Activated T-helper 9 cell treated with anti-CD3 and anti-CD28 coated beads, Interleukin-2, amount 50 U/mL, for 16 hours (primary cell): ENCODE measurements around the gene FLNC.

Source experiments
- DNase-seq: peaks from one replicate; pipeline ENCODE4 v3.0.0-alpha.2; 2020; ENCODE audit warnings: low read depth

The FLNC gene

DNA sequence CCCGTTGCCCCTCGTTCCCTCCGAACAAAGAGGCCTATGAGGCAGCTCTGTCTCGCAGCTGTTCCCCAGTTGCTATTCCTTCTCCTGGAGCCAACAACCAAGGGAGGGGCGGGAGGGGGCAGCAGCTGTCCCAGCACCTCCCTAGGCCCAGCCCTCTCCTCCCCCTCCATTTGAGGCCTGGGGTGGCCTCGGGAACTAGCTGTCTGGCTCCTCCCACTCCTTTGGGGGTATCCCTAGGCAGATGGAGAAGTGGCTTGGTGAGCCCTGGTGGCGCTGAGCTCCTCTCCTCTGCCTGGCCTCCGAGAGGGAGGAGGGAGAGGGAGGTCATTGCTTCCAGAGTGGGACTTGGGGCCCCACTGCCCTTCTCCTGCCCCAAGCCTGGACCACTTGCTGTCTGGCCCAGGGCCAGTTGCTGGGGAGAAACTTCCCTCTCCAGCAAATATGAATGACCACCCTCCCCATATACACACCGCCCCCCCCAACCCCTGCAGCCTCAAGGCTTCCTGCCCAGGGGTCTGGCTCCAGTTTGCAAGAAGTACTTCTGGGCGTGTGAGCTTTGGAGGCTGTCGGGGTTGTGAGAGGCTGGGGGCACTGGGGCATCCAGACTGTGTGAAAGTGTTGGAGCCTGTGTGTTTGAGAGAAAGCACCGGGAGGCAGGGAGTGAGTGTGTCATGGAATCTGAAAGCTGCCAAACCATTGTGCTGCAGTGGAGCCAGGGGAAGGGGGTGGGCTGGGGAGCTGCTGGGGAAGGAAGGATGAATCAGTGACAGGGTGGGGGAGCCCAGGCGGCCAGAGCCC, 3.1 kb downstream of the FLNC start:
- DNase-seq = no peak

DNA sequence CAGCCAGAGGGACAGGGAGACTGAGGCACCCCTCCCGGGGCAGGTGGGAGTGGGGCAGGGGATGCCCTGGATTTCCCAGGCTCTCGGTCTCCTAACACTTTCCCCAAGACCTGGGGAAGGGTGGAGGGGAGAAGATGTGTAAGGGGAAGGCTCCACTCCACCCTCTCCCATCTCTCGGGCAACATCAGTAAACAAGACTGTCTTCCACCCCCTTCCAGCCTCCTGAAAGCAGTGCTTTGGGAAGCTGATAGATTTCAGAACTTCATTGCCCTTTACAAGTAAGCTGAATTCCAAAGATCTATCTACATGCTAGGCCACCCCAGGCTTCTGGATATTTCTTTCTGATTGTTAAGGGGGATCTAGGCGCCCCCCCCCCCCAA, 3.7 kb downstream of the FLNC start:
- no peak for DNase-seq

DNA sequence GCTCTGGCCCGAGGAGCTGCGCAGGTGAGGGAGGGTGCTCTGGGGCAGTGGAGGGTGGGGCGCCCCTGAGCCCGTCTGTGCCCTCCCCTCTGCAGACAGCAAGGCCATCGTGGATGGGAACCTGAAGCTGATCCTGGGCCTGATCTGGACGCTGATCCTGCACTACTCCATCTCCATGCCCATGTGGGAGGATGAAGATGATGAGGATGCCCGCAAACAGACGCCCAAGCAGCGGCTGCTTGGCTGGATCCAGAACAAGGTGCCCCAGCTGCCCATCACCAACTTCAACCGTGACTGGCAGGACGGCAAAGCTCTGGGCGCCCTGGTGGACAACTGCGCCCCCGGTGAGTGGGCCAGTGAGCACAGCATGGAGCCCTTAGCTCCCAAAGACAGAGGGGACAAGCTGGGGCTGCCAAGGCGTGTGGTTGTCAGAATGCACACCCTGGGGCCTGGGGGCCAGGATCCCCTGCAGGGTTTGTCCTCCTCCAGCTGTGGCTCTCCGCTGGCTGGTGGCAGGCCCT, 5.1 kb downstream of the FLNC start:
- no peak for DNase-seq

DNA sequence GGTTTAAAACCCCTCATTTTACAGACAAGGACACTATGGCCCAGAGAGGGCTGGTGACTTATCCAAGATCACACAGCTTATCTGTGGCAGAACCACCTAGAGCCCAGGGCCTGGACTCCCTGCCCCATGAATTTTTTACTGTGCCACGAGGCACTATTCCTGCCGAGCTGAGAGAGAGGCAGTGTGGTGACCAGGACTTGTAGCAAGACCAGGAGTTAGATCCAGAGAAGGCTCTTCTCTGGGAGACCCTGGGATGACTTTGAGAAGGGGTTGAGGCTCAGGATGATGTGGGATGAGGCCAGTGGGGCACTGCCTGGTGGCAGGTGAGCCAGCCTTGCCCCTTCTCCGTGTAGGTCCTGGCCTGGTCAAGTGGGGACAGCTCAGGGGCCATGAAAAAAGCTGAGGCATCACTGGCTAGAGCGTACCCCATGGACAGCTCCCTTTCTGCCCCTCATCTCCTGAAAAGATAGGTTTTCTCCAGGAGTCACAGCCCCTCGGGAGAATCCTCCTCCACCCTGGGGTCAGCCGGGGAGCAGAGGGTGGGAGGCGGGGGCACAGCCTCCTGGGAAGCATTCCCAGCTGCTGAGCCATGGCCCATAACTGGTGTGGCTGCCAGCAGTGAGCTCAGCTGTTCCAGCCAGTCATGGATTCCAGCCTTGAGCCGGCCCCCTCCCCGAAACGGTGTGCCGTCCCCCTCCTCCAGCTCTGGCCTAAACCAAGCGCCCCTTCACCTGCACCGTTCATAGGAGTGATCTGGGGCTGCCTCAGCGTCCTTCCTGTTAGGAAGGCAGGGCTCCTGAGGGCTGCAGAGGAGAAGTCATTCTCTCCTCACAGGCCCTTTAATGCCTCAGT, 5.8 kb downstream of the FLNC start:
- DNase-seq = no peak

DNA sequence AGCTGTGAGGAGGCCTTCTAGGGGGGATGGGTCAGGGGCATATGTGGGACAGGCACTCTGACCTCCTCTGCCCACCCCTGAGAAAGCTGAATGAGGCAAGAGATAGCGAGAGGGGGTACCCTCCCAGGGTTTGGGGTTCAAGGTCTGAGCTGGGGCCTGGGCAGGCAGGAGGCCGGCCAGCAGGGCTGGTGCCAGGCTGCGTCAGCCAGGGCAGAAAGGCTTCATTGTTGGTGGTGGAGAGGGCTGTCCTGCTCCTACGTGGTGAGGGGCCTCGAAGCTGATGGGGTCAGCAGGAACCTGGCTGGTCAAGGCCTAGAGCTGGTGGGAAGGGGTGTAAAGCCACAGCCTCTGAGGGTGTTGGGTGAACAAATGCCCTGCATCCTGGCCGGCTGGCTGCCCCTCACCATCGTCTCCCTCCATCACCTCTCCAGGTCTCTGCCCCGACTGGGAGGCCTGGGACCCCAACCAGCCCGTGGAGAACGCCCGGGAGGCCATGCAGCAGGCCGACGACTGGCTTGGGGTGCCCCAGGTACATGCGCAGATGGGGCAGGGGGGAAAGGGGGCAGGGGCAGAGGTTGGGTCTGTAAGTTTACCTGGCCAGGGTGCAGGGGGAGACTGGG, 6.6 kb downstream of the FLNC start:
- no peak for DNase-seq

DNA sequence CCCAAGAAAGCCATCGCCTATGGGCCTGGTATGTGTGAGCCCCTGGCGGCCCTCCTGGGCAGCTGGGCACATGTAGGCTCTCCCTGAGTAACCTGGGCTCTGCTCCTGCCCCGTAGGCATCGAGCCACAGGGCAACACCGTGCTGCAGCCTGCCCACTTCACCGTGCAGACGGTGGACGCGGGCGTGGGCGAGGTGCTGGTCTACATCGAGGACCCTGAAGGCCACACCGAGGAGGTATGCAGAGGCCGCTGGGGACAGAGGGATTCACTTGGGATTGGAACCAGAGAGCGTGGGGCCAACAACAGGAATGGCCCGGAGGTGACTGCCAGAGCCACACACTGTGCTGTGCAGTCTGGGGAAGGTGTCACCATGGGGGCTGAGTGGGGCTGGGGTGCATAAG, 7.3 kb downstream of the FLNC start:
- no peak for DNase-seq

GRCh38 chr7:128838109-128838779, 8.0 kb downstream of the FLNC start:
- DNase-seq = no peak

DNA sequence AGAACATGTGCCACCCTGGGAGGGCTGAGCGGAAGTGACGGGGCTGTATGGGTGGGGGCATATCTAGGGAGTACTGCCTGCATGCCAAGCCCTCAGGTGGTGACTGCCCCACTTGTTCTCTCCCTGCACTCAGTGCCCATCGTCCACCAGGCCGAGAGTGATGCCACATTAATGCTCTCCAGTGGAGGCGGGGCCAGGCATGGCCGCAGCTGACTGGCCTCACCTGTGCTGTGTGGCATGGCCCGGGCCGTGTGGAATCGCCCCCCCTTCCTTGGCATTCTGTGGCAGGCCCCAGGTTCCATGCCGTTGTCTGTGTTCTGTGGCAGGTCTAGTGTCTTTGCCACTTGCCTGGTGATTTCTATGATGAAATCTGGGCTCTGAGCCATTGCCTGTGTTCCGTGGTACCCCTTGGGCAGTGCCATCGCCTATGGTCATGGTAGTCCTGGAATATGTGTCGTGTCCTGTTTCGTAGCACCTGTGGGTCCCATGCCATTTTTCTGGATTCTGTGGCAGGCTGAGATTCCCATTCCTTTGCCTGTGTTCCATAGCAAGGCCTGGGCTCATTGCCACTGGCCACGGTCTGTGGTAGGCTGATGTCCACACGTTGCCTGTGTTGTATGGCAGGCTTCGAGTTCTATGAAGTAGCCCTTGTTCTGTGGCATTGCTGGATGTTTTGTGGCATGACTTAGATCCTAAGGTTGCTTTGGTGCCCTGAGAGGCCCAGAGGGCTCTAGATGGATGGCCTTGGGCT, 8.9 kb downstream of the FLNC start:
- no peak for DNase-seq

- no peak for DNase-seq
Observed at GRCh38 chr7:128839751-128840177, 9.6 kb downstream of the FLNC start.

DNA sequence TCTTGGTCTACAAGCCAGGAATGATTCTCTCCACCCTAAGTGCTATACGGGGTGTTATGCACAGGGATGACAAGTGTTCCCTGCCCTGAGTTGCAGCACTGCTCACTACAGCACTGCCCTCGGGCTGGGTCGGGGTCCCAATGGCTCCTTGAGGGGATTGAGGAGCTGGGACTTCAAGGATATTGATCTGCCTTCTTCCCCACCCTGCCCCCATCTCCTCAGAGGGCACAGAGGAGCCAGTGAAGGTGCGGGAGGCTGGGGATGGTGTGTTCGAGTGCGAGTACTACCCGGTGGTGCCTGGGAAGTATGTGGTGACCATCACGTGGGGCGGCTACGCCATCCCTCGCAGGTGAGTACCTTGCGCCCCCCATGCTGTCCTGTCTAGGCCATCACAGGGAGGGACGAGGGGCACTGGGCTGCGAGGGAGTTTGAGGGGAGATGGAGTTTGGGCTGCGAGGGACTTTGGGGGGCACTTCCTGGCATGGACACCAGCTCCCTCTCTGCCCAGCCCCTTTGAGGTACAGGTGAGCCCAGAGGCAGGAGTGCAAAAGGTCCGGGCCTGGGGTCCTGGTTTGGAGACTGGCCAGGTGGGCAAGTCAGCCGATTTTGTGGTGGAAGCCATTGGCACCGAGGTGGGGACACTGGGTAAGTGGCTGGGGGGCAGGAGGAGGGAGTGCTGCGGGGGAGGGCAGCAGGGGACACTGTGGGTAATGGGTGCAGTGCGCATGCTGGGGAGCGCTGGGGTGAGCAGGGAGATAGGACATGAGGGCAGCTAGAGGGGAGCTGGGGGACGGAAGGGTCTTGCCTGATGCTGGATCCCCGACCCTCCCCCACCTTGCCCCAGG, 10.3 kb downstream of the FLNC start:
- no peak for DNase-seq

GRCh38 chr7:128841171-128841690, 11.0 kb downstream of the FLNC start:
- no peak for DNase-seq

- peak; percentile 39 for DNase-seq
Observed at GRCh38 chr7:128841921-128842673, 11.9 kb downstream of the FLNC start.

DNA sequence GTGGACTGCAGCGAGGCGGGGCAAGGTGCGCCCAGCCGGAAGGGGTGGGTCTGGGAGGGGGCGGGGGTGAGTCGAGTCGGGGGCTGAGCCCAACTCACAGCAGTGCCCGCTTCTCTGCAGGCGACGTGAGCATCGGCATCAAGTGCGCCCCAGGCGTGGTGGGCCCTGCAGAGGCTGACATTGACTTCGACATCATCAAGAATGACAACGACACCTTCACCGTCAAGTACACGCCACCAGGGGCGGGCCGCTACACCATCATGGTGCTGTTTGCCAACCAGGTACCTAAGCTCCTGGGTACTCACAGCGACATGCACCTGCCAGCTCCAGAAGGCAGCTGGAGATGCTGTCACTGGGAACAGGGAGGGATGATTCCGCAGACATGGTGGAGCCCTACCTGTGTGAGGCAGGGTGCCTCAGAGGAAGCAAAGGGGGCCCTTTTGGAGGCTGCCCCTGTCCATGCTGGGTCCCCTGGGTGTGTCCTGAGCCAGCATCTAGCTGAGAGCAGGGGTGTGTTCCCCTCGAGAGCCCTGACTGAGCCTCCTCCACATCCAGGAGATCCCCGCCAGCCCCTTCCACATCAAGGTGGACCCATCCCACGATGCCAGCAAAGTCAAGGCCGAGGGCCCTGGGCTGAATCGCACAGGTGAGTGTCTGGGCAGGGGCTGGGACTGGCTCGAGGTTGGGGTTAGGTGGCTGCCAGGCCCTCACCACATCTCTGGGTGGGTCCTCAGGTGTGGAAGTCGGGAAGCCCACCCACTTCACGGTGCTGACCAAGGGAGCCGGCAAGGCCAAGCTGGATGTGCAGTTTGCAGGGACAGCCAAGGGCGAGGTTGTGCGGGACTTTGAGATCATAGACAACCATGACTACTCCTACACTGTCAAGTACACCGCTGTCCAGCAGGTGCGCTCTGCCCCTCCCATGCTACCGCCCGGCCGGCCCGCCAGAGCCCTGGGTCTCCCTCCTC, 12.8 kb downstream of the FLNC start:
- DNase-seq = no peak

- DNase-seq = no peak
Observed at GRCh38 chr7:128843938-128844621, 13.9 kb downstream of the FLNC start.

DNA sequence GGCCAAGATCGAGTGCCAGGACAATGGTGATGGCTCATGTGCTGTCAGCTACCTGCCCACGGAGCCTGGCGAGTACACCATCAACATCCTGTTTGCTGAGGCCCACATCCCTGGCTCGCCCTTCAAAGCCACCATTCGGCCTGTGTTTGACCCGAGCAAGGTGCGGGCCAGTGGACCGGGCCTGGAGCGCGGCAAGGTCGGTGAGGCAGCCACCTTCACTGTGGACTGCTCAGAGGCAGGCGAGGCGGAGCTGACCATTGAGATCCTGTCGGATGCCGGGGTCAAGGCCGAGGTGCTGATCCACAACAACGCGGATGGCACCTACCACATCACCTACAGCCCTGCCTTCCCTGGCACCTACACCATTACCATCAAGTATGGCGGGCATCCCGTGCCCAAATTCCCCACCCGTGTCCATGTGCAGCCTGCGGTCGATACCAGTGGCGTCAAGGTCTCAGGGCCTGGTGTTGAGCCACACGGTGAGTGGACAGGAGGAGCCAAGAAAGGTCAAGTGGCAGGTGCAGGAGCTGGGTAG, 14.6 kb downstream of the FLNC start:
- DNase-seq = no peak

DNA sequence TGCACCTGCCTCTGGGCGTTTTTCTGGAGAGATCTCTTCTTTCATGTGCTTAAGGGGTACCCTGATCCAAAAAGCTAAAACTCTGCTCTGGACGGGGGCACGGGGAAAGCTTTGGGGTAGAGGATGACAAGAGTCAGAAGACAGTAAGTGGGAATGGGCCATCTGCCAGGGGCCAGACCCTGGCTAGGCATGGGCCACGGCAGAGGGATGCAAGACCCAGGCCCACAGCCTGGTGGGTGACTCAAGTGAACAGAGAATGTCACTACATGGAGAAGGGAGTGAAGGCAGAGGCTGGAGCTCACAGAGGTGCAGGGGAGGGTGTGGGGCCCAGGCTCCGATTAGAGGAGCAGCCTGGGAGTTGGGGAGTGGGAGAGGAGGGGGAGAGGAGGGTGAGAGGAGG, 15.3 kb downstream of the FLNC start:
- no peak for DNase-seq

GRCh38 chr7:128845987-128846386, 15.8 kb downstream of the FLNC start:
- DNase-seq = no peak
